Esophagus (tissue), 2 donors: ENCODE measurements around the gene PALS2. TPM values are rescaled to one million over a fixed set of nuclear protein-coding genes. Genes with fewer than 3 reads are reported as not detected.

Experiments
- H3K27ac ChIP-seq, 2 donors: one replicate each; pipeline ENCODE4 v1.5.1; 2013; ENCODE audit warnings: low read depth in 2 of 2, mild to moderate bottlenecking in 2 of 2, inconsistent platforms in 1 of 2, low read length in 1 of 2, moderate library complexity in 1 of 2
- H3K27me3 ChIP-seq, 2 donors: one replicate each; pipeline ENCODE4 v1.6.1; 2013; ENCODE audit warnings: low read length in 2 of 2, control low read depth in 1 of 2, mild to moderate bottlenecking in 1 of 2; ENCODE audit not compliant: insufficient read depth in 2 of 2, control insufficient read depth in 1 of 2
- H3K36me3 ChIP-seq, 2 donors: one replicate each; pipeline ENCODE4 v1.6.1; 2013; ENCODE audit warnings: low read length in 1 of 2; ENCODE audit not compliant: control insufficient read depth in 2 of 2, insufficient read depth in 2 of 2
- H3K4me1 ChIP-seq, 2 donors: one replicate each; pipeline ENCODE4 v1.6.1; 2013; ENCODE audit warnings: low read length in 1 of 2; ENCODE audit not compliant: control insufficient read depth in 2 of 2, insufficient read depth in 2 of 2
- H3K4me3 ChIP-seq, 2 donors: one replicate each; pipeline ENCODE4 v1.5.1; 2013; ENCODE audit warnings: low read length in 2 of 2, mild to moderate bottlenecking in 2 of 2, low read depth in 1 of 2, moderate library complexity in 1 of 2
- H3K9me3 ChIP-seq, 2 donors: one replicate each; pipeline ENCODE4 v1.6.1; 2013; ENCODE audit warnings: mild to moderate bottlenecking in 2 of 2, low read depth in 1 of 2, low read length in 1 of 2, moderate library complexity in 1 of 2; ENCODE audit not compliant: control insufficient read depth in 2 of 2, insufficient read depth in 1 of 2
- WGBS, 2 donors: extraction: QIAGEN DNeasy Blood & Tissue Kit; methylation state at CpG; one replicate each; pipeline ENCODE4 v1.1.7; 2013; 5-methylcytosine and 5-hydroxymethylcytosine counted together
- polyA plus RNA-seq, 2 donors: library from polyadenylated mRNA; stranded (reverse); fragments of 200-250 nt; gene quantifications; one replicate each; pipeline ENCODE4 v1.2.3, GENCODE V29; 2013
- donor health status: healthy with polysubstance abuse.
- donor health status: Bipolar disorder and iron deficiency.

Gene PALS2
- polyA plus RNA-seq, 2 donors = 1.7 to 2.9 TPM

GRCh38 chr7:24608504-24608903, 35.3 kb downstream of the PALS2 start:
- no peaks in the 10 kb centered on the region for H3K27me3 ChIP-seq

GRCh38 chr7:24609059-24609458, 35.8 kb downstream of the PALS2 start:
- Histone ChIP-seq H3K4me3 (no peak overlapping the region), H3K9me3 (no peaks in the 10 kb centered on the region), H3K27ac (no peak overlapping the region), H3K27me3 (no peaks in the 10 kb centered on the region), H3K36me3 (no peaks in the 10 kb centered on the region), H3K4me1 (no peaks in the 10 kb centered on the region)
- 74 to 80% methylated on average over 2 of the region's 2 CpGs for WGBS, 2 donors

More at GRCh38 chr7:24608504-24608903, 35.3 kb downstream of the PALS2 start:
- Histone ChIP-seq H3K36me3 (no peaks in the 10 kb centered on the region), H3K9me3 (no peaks in the 10 kb centered on the region), H3K4me3 (no peak overlapping the region), H3K27ac (no peak overlapping the region), H3K4me1 (no peaks in the 10 kb centered on the region)

- Histone ChIP-seq H3K36me3 (no peaks in the 10 kb centered on the region), H3K27ac (no peak overlapping the region), H3K9me3 (no peaks in the 10 kb centered on the region), H3K4me1 (no peaks in the 10 kb centered on the region), H3K4me3 (no peak overlapping the region), H3K27me3 (no peaks in the 10 kb centered on the region)
- WGBS, 2 donors = 89 to 90% methylated on average over 2 of the region's 2 CpGs
These were observed 36.3 kb downstream of the PALS2 start for GRCh38 chr7:24609570-24609969.

- no peaks in the 10 kb centered on the region for H3K9me3 ChIP-seq
- 84 to 89% methylated on average over 3 of the region's 3 CpGs for WGBS, 2 donors
- no peaks in the 10 kb centered on the region for H3K36me3 ChIP-seq
- H3K27ac ChIP-seq = no peak overlapping the region
- H3K4me3 ChIP-seq = no peak overlapping the region
- H3K4me1 ChIP-seq = no peaks in the 10 kb centered on the region
- no peaks in the 10 kb centered on the region for H3K27me3 ChIP-seq
These were observed 37.9 kb downstream of the PALS2 start for GRCh38 chr7:24611130-24611529.

- H3K36me3 ChIP-seq = no peaks in the 10 kb centered on the region
- no peak overlapping the region for H3K4me3 ChIP-seq
- no peaks in the 10 kb centered on the region for H3K4me1 ChIP-seq
- no peak overlapping the region for H3K27ac ChIP-seq
- no peaks in the 10 kb centered on the region for H3K27me3 ChIP-seq
- peaks cover 0 to 3% of the 10 kb centered on the region in 2 donors for H3K9me3 ChIP-seq
- WGBS, 2 donors = 75 to 91% methylated on average over 2 of the region's 2 CpGs
These were observed 44.8 kb downstream of the PALS2 start for GRCh38 chr7:24617957-24618616.

GRCh38 chr7:24619978-24620377, 46.7 kb downstream of the PALS2 start:
- Histone ChIP-seq H3K9me3 (peaks cover 0 to 3% of the 10 kb centered on the region in 2 donors), H3K36me3 (no peaks in the 10 kb centered on the region), H3K4me3 (no peak overlapping the region), H3K27me3 (no peaks in the 10 kb centered on the region), H3K27ac (no peak overlapping the region), H3K4me1 (no peaks in the 10 kb centered on the region)
- 89 to 93% methylated on average over 3 of the region's 3 CpGs for WGBS, 2 donors

- WGBS, 2 donors = 43 to 48% methylated on average over 1 of the region's 1 CpG
- no peak overlapping the region for H3K4me3 ChIP-seq
- H3K4me1 ChIP-seq = no peaks in the 10 kb centered on the region
- no peaks in the 10 kb centered on the region for H3K36me3 ChIP-seq
- no peak overlapping the region for H3K27ac ChIP-seq
- peaks cover 0 to under 1% of the 10 kb centered on the region in 2 donors for H3K9me3 ChIP-seq
- no peaks in the 10 kb centered on the region for H3K27me3 ChIP-seq
These were observed 49.5 kb downstream of the PALS2 start for GRCh38 chr7:24622646-24623182.

Other genes with a start within 250 kb of the PALS2 start
- gene GSDME, start 184.0 kb downstream of the PALS2 start, polyA plus RNA-seq = 1 to 10 TPM; 1.1 to 3.4 TPM